ENCODE measurements around the gene MAN1B1. TPM values are rescaled to one million over a fixed set of nuclear protein-coding genes. Genes with fewer than 3 reads are reported as not detected.
A peak's percentile ranks its signal among the peaks of the same experiment; 100 is the strongest.

The MAN1B1 gene
- total RNA-seq, 1 donor from 2014 or later: 31.8 TPM

DNA sequence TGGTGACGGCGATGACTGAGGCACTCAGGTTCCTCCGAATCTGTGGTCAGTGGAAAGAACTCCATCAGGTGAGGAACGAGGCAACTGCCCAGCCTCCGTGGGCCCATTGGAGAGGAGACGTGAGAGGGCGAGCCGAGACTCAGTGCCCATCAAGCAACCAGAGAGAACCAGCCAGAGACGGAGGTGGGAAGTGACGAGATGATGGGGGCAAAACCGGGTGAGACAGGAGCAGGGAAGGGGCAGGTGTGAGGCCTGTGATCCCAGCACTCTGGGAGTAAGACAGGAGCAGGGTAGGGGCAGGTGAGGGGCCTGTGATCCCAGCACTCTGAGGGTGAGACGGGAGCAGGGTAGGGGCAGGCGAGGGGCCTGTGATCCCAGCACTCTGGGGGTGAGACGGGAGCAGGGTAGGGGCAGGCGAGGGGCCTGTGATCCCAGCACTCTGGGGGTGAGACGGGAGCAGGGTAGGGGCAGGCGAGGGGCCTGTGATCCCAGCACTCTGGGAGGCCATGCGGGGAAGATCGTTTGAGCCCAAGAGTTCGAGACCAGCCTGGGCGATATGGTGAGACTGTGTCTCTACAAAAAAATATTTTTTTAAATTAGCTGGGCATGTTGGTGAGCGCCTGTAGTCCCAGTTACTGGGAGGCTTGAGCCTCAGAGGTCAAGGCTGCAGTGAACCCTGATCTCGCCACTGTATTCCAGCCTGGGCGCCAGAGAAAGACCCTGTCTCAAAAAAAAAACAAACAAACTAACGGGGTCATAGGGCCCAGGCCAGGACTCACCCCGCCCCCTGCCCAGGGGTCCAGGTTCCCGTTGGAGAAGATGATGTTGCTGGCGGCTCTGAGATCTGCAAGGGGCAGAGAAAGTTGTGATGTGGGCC lies 24.4 kb downstream of the MAN1B1 start:
- H3K4me3 ChIP-seq (ENCODE audit: low read length in 3 of 3): no peak overlapping the region
- H3K9ac ChIP-seq (ENCODE audit: low read depth in 1 of 3, low read length in 3 of 3): no peak overlapping the region
- no peaks in the 10 kb centered on the region for H3K27me3 ChIP-seq (ENCODE audit: control insufficient read depth in 3 of 3, insufficient read depth in 3 of 3, low read length in 3 of 3)
- no peak overlapping the region for H3K27ac ChIP-seq (ENCODE audit: low read depth, low read length)
- peaks cover 30 to 38% (median 37%) of the 10 kb centered on the region in 3 donors for H3K36me3 ChIP-seq (ENCODE audit: control insufficient read depth in 3 of 3, insufficient read depth in 3 of 3, low read length in 3 of 3)
- no peaks in the 10 kb centered on the region for H3K9me3 ChIP-seq (ENCODE audit: control insufficient read depth in 3 of 3, low read length in 3 of 3)
- peaks cover 5 to 7% (median 6%) of the 10 kb centered on the region in 3 donors for H3K4me1 ChIP-seq (ENCODE audit: control insufficient read depth in 3 of 3, insufficient read depth in 3 of 3, low read length in 3 of 3)

DNA sequence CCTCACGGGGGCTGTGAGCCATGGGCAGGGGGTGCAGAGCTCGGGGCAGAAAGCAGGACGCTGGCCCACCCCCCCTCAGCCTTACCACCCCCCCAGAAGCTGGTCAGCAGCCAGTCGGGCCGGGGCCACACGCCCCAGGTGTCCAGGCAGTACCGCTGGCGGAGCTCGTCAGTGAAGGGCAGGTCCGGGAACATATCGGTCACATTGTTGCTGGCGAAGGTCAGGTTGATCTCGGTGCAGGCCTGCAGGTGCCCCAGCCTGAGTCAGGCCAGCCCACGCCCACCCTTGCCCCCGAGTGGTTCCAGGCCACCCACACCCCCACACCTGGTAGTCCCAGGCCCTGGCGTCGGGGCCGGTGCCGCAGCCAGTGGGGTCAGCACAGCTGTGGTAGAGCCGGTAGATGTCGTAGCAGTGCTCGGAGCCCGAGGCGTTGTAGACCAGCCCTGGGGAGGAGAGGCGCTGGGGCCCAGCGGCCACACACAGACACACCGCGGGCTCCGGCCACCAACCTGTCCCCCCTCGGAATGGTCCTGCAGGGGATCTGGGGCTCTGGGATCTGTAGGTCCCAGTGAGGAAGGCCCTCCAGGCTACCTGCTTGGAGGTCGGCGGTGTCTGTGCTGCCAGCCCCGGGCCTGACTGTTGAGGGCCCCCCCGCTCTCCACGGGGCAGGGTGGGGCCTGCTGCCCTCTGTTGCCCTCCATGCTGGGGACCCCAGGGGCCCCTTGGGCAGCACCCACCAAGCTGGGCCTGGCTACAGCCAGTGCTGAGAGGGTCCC lies 25.2 kb downstream of the MAN1B1 start:
- no peaks in the 10 kb centered on the region for H3K27me3 ChIP-seq (ENCODE audit: control insufficient read depth in 3 of 3, insufficient read depth in 3 of 3, low read length in 3 of 3)
- peaks cover 5 to 7% (median 6%) of the 10 kb centered on the region in 3 donors for H3K4me1 ChIP-seq (ENCODE audit: control insufficient read depth in 3 of 3, insufficient read depth in 3 of 3, low read length in 3 of 3)
- H3K4me3 ChIP-seq (ENCODE audit: low read length in 3 of 3): no peak overlapping the region
- no peaks in the 10 kb centered on the region for H3K9me3 ChIP-seq (ENCODE audit: control insufficient read depth in 3 of 3, low read length in 3 of 3)
- peaks cover 29 to 35% (median 32%) of the 10 kb centered on the region in 3 donors for H3K36me3 ChIP-seq (ENCODE audit: control insufficient read depth in 3 of 3, insufficient read depth in 3 of 3, low read length in 3 of 3)
- H3K9ac ChIP-seq (ENCODE audit: low read depth in 1 of 3, low read length in 3 of 3): no peak overlapping the region
- no peak overlapping the region for H3K27ac ChIP-seq (ENCODE audit: low read depth, low read length)

GRCh38 chr9:137112564-137113384 lies 26.0 kb downstream of the MAN1B1 start:
- Histone ChIP-seq H3K27ac (ENCODE audit: low read depth, low read length) (no peak overlapping the region), H3K36me3 (ENCODE audit: control insufficient read depth in 3 of 3, insufficient read depth in 3 of 3, low read length in 3 of 3) (peaks cover 23 to 27% (median 25%) of the 10 kb centered on the region in 3 donors), H3K9me3 (ENCODE audit: control insufficient read depth in 3 of 3, low read length in 3 of 3) (no peaks in the 10 kb centered on the region), H3K27me3 (ENCODE audit: control insufficient read depth in 3 of 3, insufficient read depth in 3 of 3, low read length in 3 of 3) (no peaks in the 10 kb centered on the region), H3K9ac (ENCODE audit: low read depth in 1 of 3, low read length in 3 of 3) (no peak overlapping the region), H3K4me3 (ENCODE audit: low read length in 3 of 3) (no peak overlapping the region), H3K4me1 (ENCODE audit: control insufficient read depth in 3 of 3, insufficient read depth in 3 of 3, low read length in 3 of 3) (peaks cover 5 to 7% (median 6%) of the 10 kb centered on the region in 3 donors)

GRCh38 chr9:137113385-137114159 lies 26.8 kb downstream of the MAN1B1 start:
- Histone ChIP-seq H3K4me3 (ENCODE audit: low read length in 3 of 3) (no peak overlapping the region), H3K27me3 (ENCODE audit: control insufficient read depth in 3 of 3, insufficient read depth in 3 of 3, low read length in 3 of 3) (no peaks in the 10 kb centered on the region), H3K4me1 (ENCODE audit: control insufficient read depth in 3 of 3, insufficient read depth in 3 of 3, low read length in 3 of 3) (peaks cover 5 to 7% (median 6%) of the 10 kb centered on the region in 3 donors), H3K9ac (ENCODE audit: low read depth in 1 of 3, low read length in 3 of 3) (no peak overlapping the region), H3K9me3 (ENCODE audit: control insufficient read depth in 3 of 3, low read length in 3 of 3) (no peaks in the 10 kb centered on the region), H3K36me3 (ENCODE audit: control insufficient read depth in 3 of 3, insufficient read depth in 3 of 3, low read length in 3 of 3) (peaks cover 16 to 19% (median 18%) of the 10 kb centered on the region in 3 donors), H3K27ac (ENCODE audit: low read depth, low read length) (no peak overlapping the region)

GRCh38 chr9:137114220-137114612 lies 27.4 kb downstream of the MAN1B1 start:
- H3K27me3 ChIP-seq (ENCODE audit: control insufficient read depth in 3 of 3, insufficient read depth in 3 of 3, low read length in 3 of 3): no peaks in the 10 kb centered on the region
- peaks cover 9 to 15% (median 12%) of the 10 kb centered on the region in 3 donors for H3K36me3 ChIP-seq (ENCODE audit: control insufficient read depth in 3 of 3, insufficient read depth in 3 of 3, low read length in 3 of 3)
- H3K4me1 ChIP-seq (ENCODE audit: control insufficient read depth in 3 of 3, insufficient read depth in 3 of 3, low read length in 3 of 3): peaks cover 5 to 10% (median 6%) of the 10 kb centered on the region in 3 donors
- H3K9me3 ChIP-seq (ENCODE audit: control insufficient read depth in 3 of 3, low read length in 3 of 3): no peaks in the 10 kb centered on the region
- peak overlapping the region in 2 of 3 donors; percentile 50 to 69 for H3K9ac ChIP-seq (ENCODE audit: low read depth in 1 of 3, low read length in 3 of 3)
- no peak overlapping the region for H3K27ac ChIP-seq (ENCODE audit: low read depth, low read length)
- peak overlapping the region; percentile 30 to 71 (median 68) for H3K4me3 ChIP-seq (ENCODE audit: low read length in 3 of 3)

GRCh38 chr9:137114613-137115393 lies 28.0 kb downstream of the MAN1B1 start, which contains the start of gene DPP7:
DPP7 (minus strand) TSS chr9:137114733; CDS start chr9:137114713, 20 bp downstream.
- no peak within 1 kb of the TSS for H3K27ac ChIP-seq (ENCODE audit: low read depth, low read length)
- no peaks in the 10 kb centered on the region for H3K27me3 ChIP-seq (ENCODE audit: control insufficient read depth in 3 of 3, insufficient read depth in 3 of 3, low read length in 3 of 3)
- peak within 1 kb of the TSS in 2 of 3 donors; percentile 59 to 69 for H3K9ac ChIP-seq (ENCODE audit: low read depth in 1 of 3, low read length in 3 of 3)
- peaks cover 6 to 13% (median 8%) of the 10 kb centered on the region in 3 donors for H3K36me3 ChIP-seq (ENCODE audit: control insufficient read depth in 3 of 3, insufficient read depth in 3 of 3, low read length in 3 of 3)
- H3K4me3 ChIP-seq (ENCODE audit: low read length in 3 of 3): peak within 1 kb of the TSS; percentile 30 to 71 (median 68)
- peaks cover 5 to 10% (median 6%) of the 10 kb centered on the region in 3 donors for H3K4me1 ChIP-seq (ENCODE audit: control insufficient read depth in 3 of 3, insufficient read depth in 3 of 3, low read length in 3 of 3)
- no peaks in the 10 kb centered on the region for H3K9me3 ChIP-seq (ENCODE audit: control insufficient read depth in 3 of 3, low read length in 3 of 3)

DNA sequence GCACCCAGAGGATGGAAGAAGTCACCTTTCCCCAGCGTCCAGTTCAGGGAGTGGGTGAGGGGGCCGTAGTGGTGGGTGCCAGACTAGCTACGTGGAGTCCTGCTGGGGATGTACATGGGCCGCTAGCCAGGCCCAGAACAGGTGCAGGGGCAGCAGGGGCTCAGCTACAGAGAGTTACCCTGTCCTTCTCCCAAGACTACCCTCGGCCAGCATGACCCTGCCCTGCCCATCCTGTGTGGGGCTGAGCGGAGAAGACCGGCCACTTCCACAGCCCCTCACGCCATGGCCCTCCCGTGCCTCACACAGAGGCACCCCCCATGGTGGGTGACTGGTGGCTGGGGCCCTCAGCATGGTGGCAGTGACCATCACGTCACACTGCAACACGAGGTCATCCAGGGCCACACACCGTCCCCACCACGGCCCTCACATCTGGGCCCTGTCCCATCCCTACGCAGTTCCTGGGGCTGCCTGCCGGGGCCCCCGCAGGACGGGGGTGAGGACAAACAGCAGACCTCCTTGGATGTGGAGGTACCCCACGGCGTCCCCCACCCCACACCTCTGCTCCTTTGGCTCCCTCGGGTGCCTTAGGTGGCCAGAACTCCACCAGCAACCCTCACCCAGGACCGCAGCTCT lies 28.7 kb downstream of the MAN1B1 start:
- H3K4me1 ChIP-seq (ENCODE audit: control insufficient read depth in 3 of 3, insufficient read depth in 3 of 3, low read length in 3 of 3): peaks cover 5 to 10% (median 6%) of the 10 kb centered on the region in 3 donors
- H3K36me3 ChIP-seq (ENCODE audit: control insufficient read depth in 3 of 3, insufficient read depth in 3 of 3, low read length in 3 of 3): peaks cover 5 to 9% (median 6%) of the 10 kb centered on the region in 3 donors
- peak overlapping the region in 2 of 3 donors; percentile 68 to 71 for H3K4me3 ChIP-seq (ENCODE audit: low read length in 3 of 3)
- no peaks in the 10 kb centered on the region for H3K9me3 ChIP-seq (ENCODE audit: control insufficient read depth in 3 of 3, low read length in 3 of 3)
- no peaks in the 10 kb centered on the region for H3K27me3 ChIP-seq (ENCODE audit: control insufficient read depth in 3 of 3, insufficient read depth in 3 of 3, low read length in 3 of 3)
- no peak overlapping the region for H3K27ac ChIP-seq (ENCODE audit: low read depth, low read length)
- peak overlapping the region in 1 of 3 donors; percentile 69 for H3K9ac ChIP-seq (ENCODE audit: low read depth in 1 of 3, low read length in 3 of 3)

DNA sequence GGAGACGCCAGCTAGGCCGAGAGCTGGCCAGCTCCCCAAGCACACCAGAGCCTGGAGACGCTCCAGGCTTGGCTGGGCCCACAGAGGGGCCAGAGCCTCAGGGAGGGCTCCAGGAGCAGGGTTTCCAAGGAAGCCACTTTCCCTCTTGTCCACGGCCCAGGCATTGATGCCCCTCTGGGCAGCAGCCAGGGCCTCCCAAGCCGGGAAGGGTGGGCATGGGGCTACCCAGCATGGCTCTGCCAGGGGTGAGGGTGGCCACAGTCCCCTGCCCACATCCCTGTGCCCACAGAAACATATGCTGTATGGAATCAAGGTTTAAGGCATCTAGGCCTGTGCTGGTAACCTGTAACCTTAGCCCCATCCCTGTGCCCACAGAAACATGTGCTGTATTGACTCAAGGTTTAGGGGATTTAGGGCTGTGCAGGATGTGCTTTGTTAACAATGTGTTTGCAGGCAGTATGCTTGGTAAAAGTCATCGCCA lies 29.3 kb downstream of the MAN1B1 start:
- Histone ChIP-seq H3K27me3 (ENCODE audit: control insufficient read depth in 3 of 3, insufficient read depth in 3 of 3, low read length in 3 of 3) (no peaks in the 10 kb centered on the region), H3K27ac (ENCODE audit: low read depth, low read length) (no peak overlapping the region)

More for the DNA sequence above, 29.3 kb downstream of the MAN1B1 start:
- peaks cover under 1 to 6% (median 6%) of the 10 kb centered on the region in 3 donors for H3K36me3 ChIP-seq (ENCODE audit: control insufficient read depth in 3 of 3, insufficient read depth in 3 of 3, low read length in 3 of 3)
- H3K4me1 ChIP-seq (ENCODE audit: control insufficient read depth in 3 of 3, insufficient read depth in 3 of 3, low read length in 3 of 3): peaks cover 5 to 10% (median 6%) of the 10 kb centered on the region in 3 donors
- H3K9me3 ChIP-seq (ENCODE audit: control insufficient read depth in 3 of 3, low read length in 3 of 3): no peaks in the 10 kb centered on the region
- no peak overlapping the region for H3K4me3 ChIP-seq (ENCODE audit: low read length in 3 of 3)
- no peak overlapping the region for H3K9ac ChIP-seq (ENCODE audit: low read depth in 1 of 3, low read length in 3 of 3)
